Glomerular endothelial cell (primary cell): ENCODE results near the gene TCOF1. TPM values are rescaled to one million over a fixed set of nuclear protein-coding genes. Genes with fewer than 3 reads are reported as not detected.

Experiments
- DNase-seq: peaks from one replicate; pipeline ENCODE4 v3.0.0-alpha.2; 2011; ENCODE audit warnings: low read depth, low spot score; ENCODE audit errors: extremely low read depth
- total RNA-seq: library from RNA; depleted of rRNA; stranded (reverse); fragments of >200 nt; gene quantifications from 2 replicates; pipeline ENCODE4 v1.2.3, GENCODE V29; 2015

TCOF1 gene
- total RNA-seq, 1 donor from 2014 or later, result 38.2 TPM

DNA sequence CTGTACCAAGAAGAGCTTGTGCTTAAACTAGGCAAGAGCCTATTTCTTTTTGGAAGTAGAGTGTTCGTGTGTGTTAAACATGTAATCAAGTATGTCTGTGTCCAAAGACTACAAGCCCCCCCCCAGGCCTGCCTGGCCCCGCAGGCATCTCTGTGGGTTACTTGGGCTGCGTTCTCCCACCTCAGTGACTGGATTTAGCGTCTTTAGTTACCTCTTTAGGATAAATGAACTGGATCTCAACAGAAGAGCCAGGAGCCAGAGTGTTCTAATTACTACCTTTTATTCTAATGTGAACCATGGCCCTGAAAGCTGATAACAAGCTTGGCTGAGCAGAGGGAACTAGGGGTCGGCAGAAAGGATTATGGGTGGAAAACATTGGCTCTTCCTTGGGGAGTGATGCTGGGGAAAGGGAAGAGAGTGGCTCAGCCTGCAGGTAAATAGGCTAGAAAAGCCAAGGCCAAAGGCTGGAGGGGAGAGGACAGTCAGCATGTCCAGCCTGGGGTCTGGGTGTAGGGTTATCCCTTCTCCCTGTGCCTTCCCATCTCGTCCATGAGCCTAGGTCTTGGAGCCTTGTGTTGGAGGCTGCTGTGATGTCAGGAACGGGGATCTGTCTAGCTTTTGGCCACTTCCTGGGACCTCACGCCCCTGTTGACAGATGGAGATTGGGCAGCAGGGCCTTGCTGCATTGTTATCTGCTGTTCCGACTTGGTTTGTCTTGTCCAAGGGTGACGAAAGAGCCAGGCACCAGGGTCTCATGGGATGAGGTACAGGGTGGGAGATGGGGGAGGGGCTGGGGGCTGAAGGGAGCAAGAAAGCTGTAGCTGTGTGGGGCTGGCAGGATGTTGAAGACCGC, 44.1 kb downstream of the TCOF1 start:
- no peak for DNase-seq

DNA sequence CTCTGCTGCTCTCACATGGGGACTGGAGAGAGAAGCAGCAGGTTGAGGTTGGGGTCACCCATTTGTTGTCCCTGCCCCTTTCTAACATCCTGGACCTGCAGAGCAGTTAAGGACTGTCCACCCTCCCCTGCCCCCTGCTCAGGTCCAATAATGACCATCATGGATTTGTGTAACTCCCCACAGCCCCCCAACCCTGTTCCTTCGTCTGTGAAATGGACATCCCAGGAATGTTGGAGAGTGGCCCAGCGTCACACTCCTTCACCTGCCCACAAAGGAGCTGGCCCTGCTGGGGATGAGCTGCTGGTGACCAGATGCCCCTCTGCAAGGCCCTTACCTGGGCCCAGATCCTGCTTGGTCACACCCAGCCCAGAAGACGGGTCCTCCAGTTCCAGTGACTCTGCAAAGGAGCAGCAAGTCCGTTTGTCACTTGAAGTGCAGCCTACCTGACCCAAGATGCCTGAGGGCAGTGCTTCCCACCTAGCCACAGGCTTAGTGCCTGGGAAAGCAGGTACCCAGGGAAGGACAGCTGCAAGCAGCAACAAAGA, 44.8 kb downstream of the TCOF1 start:
- DNase-seq, result no peak

DNA sequence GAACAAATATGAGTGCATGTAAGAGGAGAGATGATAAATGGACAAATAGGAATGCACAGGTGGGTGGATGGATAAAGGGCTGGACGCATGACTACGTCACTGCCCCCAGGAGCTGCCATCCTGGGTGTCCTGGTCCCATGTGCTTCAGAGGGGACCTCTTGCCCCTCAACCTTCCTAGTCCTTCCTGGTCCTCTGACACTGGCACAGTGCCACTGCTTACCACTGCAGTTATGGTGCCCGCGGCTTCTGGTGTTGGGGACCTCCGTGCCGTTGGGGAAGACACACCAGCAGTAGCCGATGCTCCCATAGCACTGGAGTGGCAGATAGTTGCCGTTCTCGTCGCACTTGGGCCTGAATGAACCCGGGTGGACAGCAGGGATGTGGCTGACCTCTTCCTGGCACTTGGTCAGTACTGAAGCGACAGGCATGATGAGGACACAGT, 45.4 kb downstream of the TCOF1 start:
- DNase-seq, result no peak

DNA sequence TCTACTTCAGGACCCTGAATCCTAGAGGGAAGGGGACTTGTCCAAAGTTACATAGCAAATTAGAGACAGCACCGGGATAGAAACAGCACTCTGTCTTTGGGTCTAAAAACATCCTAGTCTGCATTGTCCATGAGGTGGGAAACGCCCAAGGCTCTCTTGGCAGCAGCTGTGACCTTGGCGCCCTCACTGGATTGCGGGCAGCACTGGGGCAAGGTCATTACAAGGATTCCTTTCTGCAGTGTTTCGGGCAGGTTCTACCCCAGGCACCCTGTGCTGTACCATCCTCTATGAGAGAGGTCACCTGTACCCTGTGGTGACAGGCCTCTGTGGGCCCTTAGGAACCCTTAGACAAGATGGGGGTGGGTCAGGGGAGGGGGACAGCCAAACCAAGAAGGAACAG, 46.6 kb downstream of the TCOF1 start:
- no peak for DNase-seq

DNA sequence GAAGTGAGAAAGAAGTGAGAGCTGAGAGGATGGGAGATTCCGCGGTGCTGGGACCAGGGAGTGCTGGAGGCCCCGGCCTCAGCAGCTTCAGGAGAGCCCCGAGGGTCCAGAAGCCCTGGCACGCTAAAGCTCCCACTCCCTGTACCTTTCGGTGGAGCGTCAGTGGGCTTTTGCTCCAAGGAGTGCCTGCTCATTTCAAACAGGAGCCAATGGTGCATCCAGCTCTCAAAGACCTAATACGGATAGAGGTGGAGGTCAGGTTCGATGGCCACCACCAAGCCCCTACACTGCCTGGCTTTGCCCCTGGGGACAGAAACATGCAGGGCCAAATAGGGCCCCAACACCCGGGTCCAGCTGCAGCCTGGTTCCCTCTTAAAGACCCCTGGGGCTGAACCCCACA, 47.0 kb downstream of the TCOF1 start:
- DNase-seq, result no peak

DNA sequence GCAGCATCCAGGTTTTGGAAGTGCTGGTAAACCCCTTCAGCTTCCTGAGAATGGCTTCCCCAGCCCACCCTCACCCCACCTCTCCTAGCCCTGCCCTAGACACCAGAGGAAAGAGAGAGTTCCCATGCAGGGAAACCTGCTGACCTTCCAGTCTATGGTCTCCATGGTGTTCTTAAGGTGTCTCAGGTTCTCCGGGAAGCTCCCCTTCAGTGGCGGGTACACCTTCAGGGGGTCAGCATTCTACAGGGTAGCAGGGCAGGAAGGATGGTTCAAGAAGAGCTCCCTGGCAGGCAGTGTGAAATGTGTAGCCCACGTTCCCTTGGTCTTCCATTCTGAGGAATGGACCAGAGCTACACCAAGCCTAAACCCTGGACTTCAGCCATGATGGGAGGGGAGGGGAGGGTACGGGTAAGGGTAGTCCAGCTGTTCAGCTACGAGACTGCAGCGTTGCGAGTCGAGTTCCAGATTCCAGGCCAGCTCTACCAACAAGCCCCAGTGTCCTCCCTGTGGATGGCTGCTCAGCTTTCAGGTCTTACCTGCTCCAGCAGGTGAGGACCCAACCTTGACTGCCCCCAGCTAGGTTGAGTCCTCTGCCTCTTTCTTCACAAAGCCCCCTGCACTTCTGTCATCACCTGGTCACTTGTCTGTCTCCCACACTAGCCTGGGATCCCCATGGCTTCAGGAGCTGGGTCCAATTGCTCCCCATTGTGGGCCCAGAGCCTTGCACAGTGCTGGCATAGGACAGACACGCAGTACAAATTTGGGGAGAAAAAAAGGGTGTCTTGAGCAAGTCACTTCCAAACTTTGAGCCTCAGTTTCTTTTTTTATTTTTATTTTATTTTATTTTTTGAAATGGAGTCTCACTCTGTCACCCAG, 47.7 kb downstream of the TCOF1 start:
- no peak for DNase-seq

DNA sequence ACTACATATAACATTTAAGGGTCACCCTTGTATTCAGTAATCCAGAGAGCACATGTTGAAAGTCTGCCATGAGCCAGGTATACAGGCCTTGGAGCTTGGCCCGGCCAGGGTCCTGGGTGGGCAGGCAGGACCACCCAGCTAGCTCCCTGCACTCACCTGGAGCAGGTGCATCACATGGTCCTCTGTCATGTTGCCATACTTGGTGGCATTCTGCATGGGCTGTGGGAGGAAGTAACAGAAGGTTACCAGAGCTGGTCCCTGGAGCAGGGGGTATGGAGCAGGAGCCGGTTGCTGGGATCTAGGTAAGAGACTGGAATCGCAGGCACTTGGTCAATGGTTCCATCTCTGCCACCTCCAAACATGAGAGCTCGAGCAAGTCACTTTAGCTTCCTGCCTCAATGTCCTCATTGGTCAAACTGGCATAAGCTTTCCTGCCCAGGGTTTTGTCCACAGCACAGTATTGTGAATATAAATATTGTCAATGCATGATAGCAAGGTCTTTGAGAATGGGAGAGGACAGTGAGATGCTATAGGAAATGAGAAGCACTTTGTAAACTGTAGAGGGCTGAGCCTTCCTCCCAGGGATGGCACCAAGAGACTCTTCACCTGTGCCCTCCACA, 48.7 kb downstream of the TCOF1 start:
- no peak for DNase-seq

DNA sequence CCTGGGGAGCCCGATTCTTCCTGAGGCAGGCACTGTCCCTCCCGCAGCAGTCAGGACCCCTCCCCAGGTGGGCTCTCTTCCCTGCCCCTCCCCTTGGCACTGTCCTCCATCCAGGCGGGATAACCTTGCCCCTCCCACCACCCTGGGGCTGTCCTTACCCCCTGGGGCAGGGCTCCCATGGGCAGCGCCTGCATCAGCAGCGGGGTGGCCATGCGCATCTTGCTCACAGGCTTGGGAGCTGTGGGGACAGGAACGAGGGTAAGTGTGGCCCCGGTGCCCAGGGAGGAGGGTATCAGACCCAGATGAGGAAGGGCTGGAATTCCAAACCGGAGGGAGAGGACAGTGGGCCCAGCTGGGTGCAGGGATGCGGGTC, 49.2 kb downstream of the TCOF1 start:
- no peak for DNase-seq

DNA sequence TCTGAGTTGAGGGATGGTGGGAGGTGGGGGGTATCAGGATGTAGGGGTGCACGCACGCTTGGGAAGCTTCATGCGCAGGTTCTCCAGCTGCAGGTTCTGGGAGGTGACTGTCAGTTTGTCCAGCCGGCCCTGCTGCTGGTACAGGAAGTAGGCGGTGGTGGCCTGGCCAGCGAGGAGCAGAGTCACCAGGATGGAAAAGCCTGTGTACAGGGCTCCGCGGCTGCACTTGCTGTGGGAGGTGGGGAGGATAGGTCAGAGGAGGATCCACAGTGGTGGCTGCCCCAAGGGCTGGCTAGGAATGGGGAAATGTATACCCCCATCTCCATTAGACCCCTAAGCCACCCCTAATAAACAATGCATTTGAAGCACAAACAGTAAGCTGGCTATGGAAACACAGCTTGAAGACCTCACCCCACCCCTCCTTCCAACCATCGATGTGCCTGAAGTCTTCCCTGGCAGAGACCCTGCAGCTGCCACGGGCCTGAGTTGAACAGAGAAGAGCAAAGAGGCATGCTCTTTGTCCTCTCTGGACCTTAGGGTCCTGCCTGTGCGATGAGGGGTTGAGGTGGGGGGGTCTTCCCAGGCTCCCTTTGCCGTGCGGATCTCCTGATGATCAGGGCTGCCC, 49.7 kb downstream of the TCOF1 start:
- no peak for DNase-seq

DNA sequence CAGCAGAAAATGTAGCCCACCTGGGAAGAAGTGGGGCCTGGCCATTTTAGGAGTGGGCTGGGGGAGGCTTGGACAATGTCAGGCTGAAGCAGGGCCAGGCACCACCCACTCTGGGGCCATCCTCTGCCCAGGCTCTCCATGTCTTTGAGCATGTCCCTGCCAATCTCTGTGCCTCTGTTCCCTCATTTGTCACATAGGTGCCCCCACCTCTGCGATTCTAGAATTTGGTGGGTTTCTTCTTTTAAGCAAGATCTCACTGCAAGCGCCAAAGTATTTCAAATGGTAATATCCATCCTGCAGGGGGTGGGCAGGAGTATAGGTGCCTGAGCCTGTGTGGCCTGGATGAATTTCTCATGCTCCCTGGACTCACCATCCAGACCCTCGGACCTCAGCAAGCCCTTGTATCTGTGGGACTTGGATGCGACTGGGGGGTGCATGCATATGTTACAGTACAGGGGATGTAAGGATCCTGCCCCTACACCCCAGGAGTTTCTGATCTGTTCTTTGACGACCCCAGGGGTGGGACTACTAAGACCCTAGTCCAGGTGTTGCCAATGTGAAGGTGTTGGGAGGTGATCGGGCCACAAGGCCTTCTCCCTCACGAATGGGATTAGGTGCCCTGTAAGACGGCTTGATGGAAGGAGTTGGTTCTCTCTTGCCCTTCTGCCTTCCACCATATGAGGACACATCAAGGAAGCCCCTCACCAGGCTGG, 50.9 kb downstream of the TCOF1 start:
- no peak for DNase-seq

DNA sequence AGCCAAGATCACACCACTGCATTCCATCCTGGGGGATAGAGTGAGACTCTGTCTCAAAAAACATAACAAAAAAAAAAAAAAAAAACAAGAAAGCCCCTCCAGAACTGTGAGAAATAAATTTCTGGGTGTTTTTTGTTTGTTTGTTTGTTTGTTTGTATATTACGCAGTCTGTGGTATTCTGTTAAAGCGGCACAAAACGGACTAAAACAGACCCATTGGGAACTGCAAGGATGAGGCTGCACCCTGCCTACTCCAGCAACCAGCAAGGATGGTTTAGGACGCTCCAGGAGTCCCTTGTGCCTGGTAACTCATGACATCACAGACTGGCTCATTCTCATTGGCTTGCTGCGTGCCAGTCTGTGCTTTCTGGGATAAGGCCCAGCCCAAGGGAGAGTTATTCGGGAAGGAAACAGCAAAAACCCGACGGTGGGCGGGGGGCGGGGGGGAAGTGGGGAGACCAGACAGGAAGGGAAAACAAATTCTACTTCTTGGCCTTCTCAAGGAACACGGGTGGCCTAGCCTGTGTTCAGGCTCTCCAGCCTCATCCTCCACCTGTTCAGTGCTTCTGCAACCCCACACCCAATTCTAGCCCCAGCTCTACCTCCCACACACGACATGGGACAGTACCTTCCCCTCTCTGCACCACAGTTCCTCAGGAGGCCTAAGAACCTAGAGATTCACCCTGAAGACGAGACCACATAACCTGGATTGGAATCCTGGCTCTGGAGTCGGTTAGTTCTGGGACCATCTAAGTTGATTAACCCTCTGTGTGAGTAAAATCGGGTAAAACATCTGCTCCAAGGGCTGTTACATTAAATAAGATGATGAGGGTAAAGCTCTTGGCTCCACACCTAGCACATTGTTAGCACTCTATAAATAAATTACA, 52.4 kb downstream of the TCOF1 start:
- DNase-seq, result peak; percentile 65

DNA sequence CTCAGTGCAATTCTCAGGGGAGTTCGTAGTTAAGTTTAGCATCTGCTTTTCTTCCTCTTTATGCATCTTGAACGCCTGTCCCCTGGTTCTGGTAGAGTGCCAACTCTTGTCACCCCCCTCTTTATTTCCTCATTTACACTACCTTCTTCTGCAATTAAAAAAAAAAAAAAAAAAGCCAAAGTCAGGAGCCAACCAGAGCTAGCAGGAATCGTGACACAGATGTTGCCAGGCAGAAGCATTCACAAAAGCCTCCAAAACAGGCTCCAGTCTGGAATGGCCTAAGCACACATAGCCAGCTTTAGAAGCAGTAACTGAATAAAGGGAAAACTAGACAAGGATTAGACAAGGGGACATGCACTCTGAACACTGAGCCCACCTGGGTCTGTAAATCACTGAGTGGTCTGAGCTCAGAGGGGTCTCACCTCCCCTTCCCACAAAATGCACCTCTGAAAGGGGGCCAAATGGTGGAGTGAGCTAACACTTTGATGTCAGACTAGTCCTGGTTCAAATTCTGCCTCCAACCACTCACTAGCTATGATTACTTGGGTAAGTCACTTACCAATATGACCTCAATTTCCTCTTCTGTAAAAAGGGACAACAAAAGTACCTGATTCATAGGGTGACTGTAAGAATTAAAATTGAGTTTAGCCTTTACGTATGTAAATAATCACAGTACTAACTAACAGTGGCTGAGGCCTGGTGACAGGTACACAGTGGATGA, 53.2 kb downstream of the TCOF1 start:
- DNase-seq, result peak; percentile 33

DNA sequence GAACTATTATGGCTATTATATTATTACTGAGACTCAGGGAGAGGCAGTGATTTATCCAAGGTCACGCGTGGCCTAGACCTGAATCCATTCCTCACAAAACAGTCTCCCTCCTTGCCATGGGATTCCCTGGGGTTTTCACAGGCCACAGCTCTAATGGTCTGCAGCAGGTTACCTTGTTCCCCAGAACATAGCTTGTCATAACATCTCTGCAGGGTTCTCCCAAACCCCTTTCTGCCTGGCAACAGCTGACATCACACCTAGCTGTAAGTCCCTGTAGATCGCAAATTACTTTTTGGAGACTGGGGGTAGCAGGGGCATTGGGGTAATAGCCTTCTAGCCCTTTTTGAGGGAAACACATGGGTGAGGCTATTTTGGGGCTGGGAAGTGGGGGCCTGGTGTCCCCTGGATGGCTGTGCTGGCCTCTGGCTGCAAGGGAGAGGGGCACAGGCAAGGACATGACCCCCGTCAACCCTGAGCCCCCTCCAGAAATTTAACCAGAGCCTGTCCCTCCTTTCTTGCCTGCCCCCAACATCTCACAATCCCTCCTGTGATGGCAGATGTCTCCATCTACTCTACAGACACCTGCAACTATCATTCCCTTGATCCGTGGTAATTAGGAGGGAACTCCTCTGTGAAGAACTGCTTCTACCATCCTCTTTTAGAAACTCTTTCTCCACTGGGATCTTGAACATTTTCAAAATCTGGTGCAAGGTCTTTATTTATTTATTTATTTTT, 53.9 kb downstream of the TCOF1 start:
- no peak for DNase-seq

DNA sequence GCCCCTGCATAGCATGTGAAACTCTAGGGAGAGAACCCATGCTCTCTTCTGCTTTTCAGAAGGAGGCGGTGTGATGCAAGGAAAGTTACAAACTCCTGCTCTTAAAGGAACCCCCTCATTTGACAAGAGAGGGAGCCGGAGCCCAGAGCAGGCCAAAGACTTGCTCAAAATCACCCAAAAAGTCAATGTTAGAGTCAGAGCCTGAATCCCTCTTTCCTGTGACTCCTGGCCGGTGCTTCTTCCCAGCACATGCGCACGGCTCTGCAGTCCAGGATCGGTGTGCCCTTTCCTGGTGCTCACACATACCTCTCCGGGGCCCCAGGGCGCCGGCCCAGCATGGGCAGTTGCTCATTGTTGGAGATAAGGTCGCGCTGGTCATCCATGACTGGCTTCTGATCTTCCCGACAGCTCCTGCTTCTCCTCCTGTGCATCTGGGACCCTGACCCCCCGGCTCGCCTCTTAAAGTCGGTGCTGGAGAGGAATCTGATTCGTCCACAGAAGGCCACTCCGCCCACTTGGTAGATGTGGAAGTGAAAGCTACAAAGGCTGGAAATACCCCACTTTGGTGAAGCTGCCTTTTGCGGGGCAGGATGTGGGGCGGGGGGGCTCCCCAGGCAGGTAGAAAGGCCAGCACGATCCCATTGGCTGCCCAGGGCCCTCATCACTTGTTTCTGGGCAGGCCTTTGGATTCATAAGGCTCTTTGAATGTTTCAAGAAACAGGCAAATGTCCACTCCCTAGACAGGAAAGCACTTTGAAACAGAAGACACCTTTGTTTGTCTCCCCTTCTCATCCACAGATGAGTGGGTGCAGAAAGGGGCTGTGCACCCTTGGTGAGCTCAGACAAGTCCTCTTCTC, 55.0 kb downstream of the TCOF1 start, which contains the start of gene CD74:
CD74 (minus strand) TSS at position 592 of the 857 bp plus-strand sequence; CDS start at position 431, 161 bp downstream.
- DNase-seq, result no peak

DNA sequence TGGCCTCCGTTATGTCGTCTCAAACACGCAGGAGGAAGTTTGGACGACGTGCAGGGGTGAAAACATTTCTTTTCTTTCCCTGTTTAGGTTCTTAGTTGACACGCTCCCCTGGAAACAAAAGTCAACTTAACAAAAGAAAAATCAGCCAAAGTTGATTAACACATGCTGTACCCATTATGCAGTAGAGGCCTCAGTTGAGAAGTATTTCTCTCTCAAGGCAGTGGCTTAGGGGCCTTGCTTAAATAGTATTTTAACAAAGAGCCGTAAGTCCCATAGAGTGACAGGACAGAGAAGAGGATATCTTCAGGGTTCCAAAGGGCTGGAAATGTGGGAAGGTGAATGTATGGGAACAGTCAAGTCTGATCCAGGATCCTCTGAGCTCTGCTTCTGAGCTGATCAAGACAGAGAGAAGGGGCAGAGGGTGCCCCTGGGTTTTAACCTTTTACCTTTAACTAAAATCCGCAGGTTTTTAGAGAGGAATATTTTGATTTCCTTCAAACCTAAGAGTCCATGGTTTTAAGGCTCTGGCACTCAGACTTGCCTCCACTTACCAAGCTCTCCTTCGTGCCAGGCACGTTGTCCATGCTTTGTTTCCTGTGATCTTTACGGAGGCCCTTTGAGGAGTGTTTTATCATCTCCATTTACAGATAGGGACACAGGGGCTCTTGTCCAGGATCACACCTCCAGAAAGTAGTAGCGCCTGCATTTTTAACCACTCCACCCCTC, 55.8 kb downstream of the TCOF1 start:
- no peak for DNase-seq
